HG02938 (cell line): Measurements from ENCODE around the gene HYAL1.
A peak's percentile ranks its signal among the peaks of the same experiment; 100 is the strongest.
"Not testable (repeated sequence)": the region's sequence is repeated elsewhere in the genome, so short reads cannot be mapped to it uniquely, and the experiment has no call there.

Source experiments
- ATAC-seq: cut with Tn5 transposase; IDR thresholded peaks from one replicate; pipeline ENCODE4 v1.9.1; 2021; ENCODE audit warnings: mild to moderate bottlenecking, moderate library complexity; ENCODE audit not compliant: unreplicated experiment

Gene HYAL1

GRCh38 chr3:50319181-50319893 lies 16.0 kb upstream of the HYAL1 start:
- no peak for ATAC-seq

GRCh38 chr3:50318615-50319014 lies 15.2 kb upstream of the HYAL1 start:
- ATAC-seq, result no peak

- no peak for ATAC-seq
These were observed 14.8 kb upstream of the HYAL1 start for GRCh38 chr3:50318163-50318562.

GRCh38 chr3:50317300-50317699 lies 13.9 kb upstream of the HYAL1 start:
- no peak for ATAC-seq

- no peak for ATAC-seq
These were observed 13.4 kb upstream of the HYAL1 start for GRCh38 chr3:50316657-50317242.

- ATAC-seq, result no peak
These were observed 11.4 kb upstream of the HYAL1 start for GRCh38 chr3:50314816-50315215.

- ATAC-seq, result no peak
These were observed 11.0 kb upstream of the HYAL1 start for GRCh38 chr3:50314342-50314741.

- ATAC-seq, result not testable (repeated sequence)
These were observed 8.7 kb upstream of the HYAL1 start for GRCh38 chr3:50312041-50312440.

- ATAC-seq, result no peak
These were observed 1.2 kb upstream of the HYAL1 start for GRCh38 chr3:50304601-50305000.

- ATAC-seq, result no peak
These were observed 1.0 kb downstream of the HYAL1 start for GRCh38 chr3:50302095-50303012.

- ATAC-seq, result no peak
These were observed 2.6 kb downstream of the HYAL1 start for GRCh38 chr3:50300681-50301254.

GRCh38 chr3:50299929-50300680 lies 3.3 kb downstream of the HYAL1 start:
- no peak for ATAC-seq

- no peak for ATAC-seq
These were observed 3.8 kb downstream of the HYAL1 start for GRCh38 chr3:50299638-50299928.

GRCh38 chr3:50298836-50299637 lies 4.3 kb downstream of the HYAL1 start, which contains the start of the genes HYAL3 and NAA80:
TSS of gene HYAL3 (minus strand) at chr3:50299405. CDS start at chr3:50295602, 3,803 bp downstream.
TSS of gene NAA80 (minus strand) at chr3:50299405. CDS start at chr3:50297463, 1,942 bp downstream.
- peak; percentile 84 for ATAC-seq

GRCh38 chr3:50297896-50298725 lies 5.3 kb downstream of the HYAL1 start:
- ATAC-seq, result no peak

GRCh38 chr3:50297384-50297775 lies 6.0 kb downstream of the HYAL1 start:
- ATAC-seq, result no peak

GRCh38 chr3:50296721-50297383 lies 6.5 kb downstream of the HYAL1 start:
- ATAC-seq, result no peak
